Endothelial cell of umbilical vein (primary cell): ENCODE measurements around the gene P2RY2. TPM values are rescaled to one million over a fixed set of nuclear protein-coding genes. Genes with fewer than 3 reads are reported as not detected.

Experiments
- BruUV-seq: library from RNA; stranded (reverse); fragments of 400-500 nt; replicated peaks from 2 replicates; lab custom pipeline; 2021; lab: Mats Ljungman, UMichigan
- CTCF ChIA-PET: fragments of 300-600, 350-600 bp; sonication (Branson Sonifier 250); formaldehyde crosslinking; loops from one replicate; lab custom pipeline; 2021; ENCODE audit warnings: antibody characterized with exemption, inconsistent platforms; lab: Charles Lee
- POLR2A ChIA-PET: fragments of 300-600, 350-600 bp; sonication (Branson Sonifier 250); formaldehyde crosslinking; loops from one replicate; lab custom pipeline; 2021; ENCODE audit warnings: antibody characterized with exemption, inconsistent platforms; lab: Charles Lee
- DNase-seq: peaks from one replicate; pipeline ENCODE4 v3.0.0-alpha.2; 2011; ENCODE audit warnings: low read depth, low spot score
- FAIRE-seq: peaks from 2 replicates; lab custom pipeline; 2011; peaks lifted over from hg19 to GRCh38; lab: Jason Lieb, UNC
- H2AFZ ChIP-seq: 2 replicates; pipeline ENCODE4 v1.6.0; 2012; ENCODE audit warnings: low read depth, low read length, control low read depth, inconsistent platforms
- H3K27ac ChIP-seq: 2 replicates; pipeline ENCODE4 v1.5.1; 2011; ENCODE audit warnings: low read depth, mild to moderate bottlenecking, control low read depth, low read length, moderate library complexity; ENCODE audit not compliant: insufficient read depth
- H3K27me3 ChIP-seq, 2 experiments: 2 replicates each; pipeline versions ENCODE4 v1.6.0 to v1.6.1; 2011; ENCODE audit warnings: low read length in 2 of 2, mixed read lengths in 1 of 2; ENCODE audit not compliant: control insufficient read depth in 2 of 2, insufficient read depth in 2 of 2
- H3K36me3 ChIP-seq, 2 experiments: 2 replicates in 1 of 2; 3 replicates in 1 of 2; pipeline ENCODE4 v1.5.1; 2011; ENCODE audit warnings: low read length in 2 of 2, mild to moderate bottlenecking in 1 of 2, moderate library complexity in 1 of 2; ENCODE audit not compliant: control insufficient read depth in 2 of 2, insufficient read depth in 2 of 2; ENCODE audit errors: extremely low read depth in 1 of 2
- H3K4me1 ChIP-seq: 3 replicates; pipeline ENCODE4 v1.5.1; 2011; ENCODE audit warnings: mild to moderate bottlenecking, low read length; ENCODE audit not compliant: control insufficient read depth, insufficient read depth; ENCODE audit errors: extremely low read depth
- H3K4me2 ChIP-seq: 2 replicates; pipeline ENCODE4 v1.6.1; 2011; ENCODE audit warnings: low read length, control low read depth, mixed read lengths; ENCODE audit not compliant: insufficient read depth
- H3K4me3 ChIP-seq, 3 experiments: fragments of 200-600 bp in 1 of 3; sonication (generic), shearing (Covaris generic) in 1 of 3; replicated peaks in 1 of 3; 2 replicates each; pipeline ENCODE4 v1.5.1; 2011 to 2016; ENCODE audit warnings: control low read depth in 3 of 3, low read length in 3 of 3, mild to moderate bottlenecking in 2 of 3, inconsistent platforms in 1 of 3, low read depth in 1 of 3, moderate library complexity in 1 of 3; ENCODE audit not compliant: insufficient read depth in 1 of 3
- H3K79me2 ChIP-seq: 2 replicates; pipeline ENCODE4 v1.6.0; 2012; ENCODE audit warnings: low read length, inconsistent platforms; ENCODE audit not compliant: control insufficient read depth, insufficient read depth
- H3K9ac ChIP-seq: replicated peaks from 2 replicates; pipeline ENCODE3; 2011; ENCODE audit warnings: low read length, control low read depth; ENCODE audit not compliant: insufficient read depth; ENCODE audit errors: extremely low read depth
- H3K9me1 ChIP-seq: replicated peaks from 3 replicates; pipeline ENCODE4 v1.6.0; 2011; ENCODE audit warnings: mild to moderate bottlenecking, low read length; ENCODE audit not compliant: control insufficient read depth, insufficient read depth; ENCODE audit errors: extremely low read depth
- H3K9me3 ChIP-seq: replicated peaks from 2 replicates; pipeline ENCODE4 v1.5.1; 2012; ENCODE audit warnings: low read length, inconsistent platforms; ENCODE audit not compliant: control insufficient read depth, insufficient read depth
- H4K20me1 ChIP-seq: replicated peaks from 2 replicates; pipeline ENCODE3; 2011; ENCODE audit warnings: mild to moderate bottlenecking, low read length; ENCODE audit not compliant: control insufficient read depth, insufficient read depth; ENCODE audit errors: extremely low read depth
- CTCF ChIP-seq, 2 donors: IDR thresholded peaks; 1 replicate in 1 of 2; 2 replicates in 1 of 2; pipeline ENCODE4 v1.5.1; 2011; ENCODE audit warnings: low read length in 2 of 2, mild to moderate bottlenecking in 2 of 2, moderate library complexity in 2 of 2, control low read depth in 1 of 2, inconsistent platforms in 1 of 2, low read depth in 1 of 2; ENCODE audit not compliant: insufficient read depth in 1 of 2; ENCODE audit errors: extremely low read depth in 1 of 2
- EZH2 ChIP-seq: IDR thresholded peaks from 2 replicates; pipeline ENCODE4 v1.6.1; 2012; ENCODE audit warnings: borderline replicate concordance, low read depth, mild to moderate bottlenecking, moderate library complexity, low read length, inconsistent platforms; ENCODE audit not compliant: severe bottlenecking
- FOS ChIP-seq: IDR thresholded peaks from 2 replicates; pipeline ENCODE4 v1.6.1; 2011; ENCODE audit warnings: mild to moderate bottlenecking, low read length, moderate library complexity, borderline replicate concordance; ENCODE audit not compliant: insufficient read depth
- GATA2 ChIP-seq: IDR thresholded peaks from 2 replicates; pipeline ENCODE4 v1.7.0; 2011; ENCODE audit warnings: low read depth, mild to moderate bottlenecking, moderate library complexity, mixed read lengths, low read length; ENCODE audit not compliant: insufficient read length, insufficient read depth
- JUN ChIP-seq: IDR thresholded peaks from 2 replicates; pipeline ENCODE4 v1.6.1; 2011; ENCODE audit warnings: borderline replicate concordance, low read depth; ENCODE audit not compliant: insufficient read length, insufficient read depth
- MYC ChIP-seq: IDR thresholded peaks from one replicate; pipeline ENCODE4 v1.6.1; 2011; ENCODE audit warnings: mild to moderate bottlenecking, low read depth, low read length
- POLR2A ChIP-seq: IDR thresholded peaks from 2 replicates; pipeline ENCODE4 v1.6.1; 2012; ENCODE audit warnings: low read depth, mild to moderate bottlenecking, control low read depth, low read length
- POLR2AphosphoS5 ChIP-seq: IDR thresholded peaks from 2 replicates; pipeline ENCODE4 v1.6.1; 2012; ENCODE audit warnings: low read depth, mild to moderate bottlenecking, control low read depth, low read length, moderate library complexity; ENCODE audit not compliant: insufficient read depth
- dilution Hi-C: fragments of 300-500 bp; cut with MboI; formaldehyde crosslinking; loops from one replicate; pipeline ENCODE4 v1.15.0; 2019; ENCODE audit warnings: low sequenced_read_pairs; ENCODE audit not compliant: extremely low pct_ligation_motif_present
- intact Hi-C: fragments of 100-400 bp; cut with micrococcal nuclease; formaldehyde crosslinking; loops from one replicate; pipeline ENCODE4 v1.10.0; 2022
- polyA plus RNA-seq, 4 experiments: library from polyadenylated mRNA; depleted of rRNA in 3 of 4; stranded (reverse) in 3 of 4; unstranded in 1 of 4; fragments of >200 nt; gene quantifications; 2 replicates each; pipeline versions ENCODE4 v1.2.1 to v1.2.3, GENCODE V29; 2011 to 2012; ENCODE audit warnings: missing spikeins in 1 of 4
- total RNA-seq: library from RNA; stranded (reverse); gene quantifications from 2 replicates; pipeline ENCODE4 v1.2.3, GENCODE V29; 2021
- TF ChIP-seq, protein P1 (sequence below): IDR thresholded peaks from 2 replicates; pipeline ENCODE4 v1.6.1; 2011; ENCODE audit not compliant: insufficient read depth, insufficient read length

The P2RY2 gene
- total and polyA plus RNA-seq, 2 donors (not counting 3 experiments of a cell fraction or from before 2014, with no cell fraction given): 4.8 to 5.6 TPM

DNA sequence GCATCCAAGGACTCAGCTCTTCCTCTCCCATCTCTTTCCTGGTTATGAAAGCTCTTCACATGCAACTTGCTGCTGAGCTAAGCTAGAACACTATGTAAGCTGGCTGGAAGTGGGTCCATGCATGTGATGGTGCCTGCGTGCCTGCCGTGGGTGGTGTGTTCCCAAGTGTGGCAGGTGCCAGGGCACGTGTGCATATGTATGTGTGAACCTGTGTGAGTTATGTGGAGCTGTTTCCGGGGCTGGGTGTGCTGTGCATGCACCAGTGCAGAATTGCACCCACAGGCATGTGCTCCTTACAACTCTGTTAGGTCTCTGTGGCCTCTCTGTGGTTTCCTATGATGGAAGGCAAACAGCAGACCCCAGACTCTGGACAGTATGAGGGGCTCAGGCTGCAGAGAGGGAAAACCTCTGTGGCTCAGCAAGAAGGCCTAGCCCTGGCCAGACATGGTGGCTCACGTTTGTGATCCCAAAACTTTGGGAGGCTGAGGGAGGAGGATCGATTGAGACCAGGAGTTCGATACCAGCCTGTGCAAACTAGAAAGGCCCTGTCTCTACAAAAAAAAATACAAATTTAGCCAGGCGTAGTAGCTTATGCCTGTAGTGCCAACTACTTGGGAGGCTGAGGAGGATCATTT is 49.9 kb downstream of the P2RY2 start:
- dilution Hi-C loops (no loop called here), intact Hi-C loops (no loop called here)
- no peak for TF ChIP-seq POLR2AphosphoS5
- no peak for TF ChIP-seq FOS
- TF ChIP-seq, protein P1, sequence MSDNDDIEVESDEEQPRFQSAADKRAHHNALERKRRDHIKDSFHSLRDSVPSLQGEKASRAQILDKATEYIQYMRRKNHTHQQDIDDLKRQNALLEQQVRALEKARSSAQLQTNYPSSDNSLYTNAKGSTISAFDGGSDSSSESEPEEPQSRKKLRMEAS: no peak
- no peak for TF ChIP-seq EZH2
- no peak for TF ChIP-seq POLR2A
- TF ChIP-seq GATA2: no peak
- no peak for TF ChIP-seq CTCF (IDR thresholded peaks at IDR 0.05; ENCODE audit: extremely low read depth in 1 of 2, insufficient read depth in 1 of 2, low read depth in 1 of 2, low read length in 2 of 2)
- TF ChIP-seq JUN: no peak
- no peak for TF ChIP-seq MYC
- Histone ChIP-seq H3K9ac (no peak overlapping the region), H4K20me1 (no peaks in the 10 kb centered on the region), H3K4me2 (no peak overlapping the region), H3K9me1 (no peaks in the 10 kb centered on the region), H3K27me3 (peaks cover 22 to 25% of the 10 kb centered on the region in 2 experiments), H3K4me1 (no peaks in the 10 kb centered on the region), H3K4me3 (no peak overlapping the region), H3K36me3 (no peaks in the 10 kb centered on the region), H3K27ac (no peak overlapping the region), H2AFZ (no peak overlapping the region), H3K79me2 (no peaks in the 10 kb centered on the region), H3K9me3 (no peaks in the 10 kb centered on the region)
- ChIA-PET POLR2A (no interaction called here), CTCF (interaction anchor here (1.0 to 1.6 kb wide), 4 partner anchors 15 to 126 kb away, joined by 3 to 7 read pairs (median 3); no protein-coding TSS in a partner anchor)
- no peak for FAIRE-seq
- DNase-seq: no peak
- no TSS peak for BruUV-seq
